Measurements from ENCODE around the gene ZNF467. TPM values are rescaled to one million over a fixed set of nuclear protein-coding genes. Genes with fewer than 3 reads are reported as not detected.

Gene ZNF467
- total RNA-seq, 1 experiment from 2014 or later: 0.66 TPM

- DNase-seq (ENCODE audit: low spot score): no peak
These were observed 34.9 kb upstream of the ZNF467 start for GRCh38 chr7:149808311-149808710.

GRCh38 chr7:149806726-149807125 is 33.3 kb upstream of the ZNF467 start:
- no peak for DNase-seq (ENCODE audit: low spot score)

- no peak for DNase-seq (ENCODE audit: low spot score)
These were observed 30.7 kb upstream of the ZNF467 start for GRCh38 chr7:149804106-149804505.

GRCh38 chr7:149803551-149804074 is 30.2 kb upstream of the ZNF467 start:
- no peak for DNase-seq (ENCODE audit: low spot score)

- no peak for DNase-seq (ENCODE audit: low spot score)
These were observed 29.6 kb upstream of the ZNF467 start for GRCh38 chr7:149802966-149803365.

- DNase-seq (ENCODE audit: low spot score): no peak
These were observed 28.4 kb upstream of the ZNF467 start for GRCh38 chr7:149801816-149802215.

- DNase-seq (ENCODE audit: low spot score): no peak
These were observed 27.7 kb upstream of the ZNF467 start for GRCh38 chr7:149801002-149801566.

GRCh38 chr7:149800169-149800555 is 26.8 kb upstream of the ZNF467 start:
- no peak for DNase-seq (ENCODE audit: low spot score)

GRCh38 chr7:149799397-149800168 is 26.2 kb upstream of the ZNF467 start:
- DNase-seq (ENCODE audit: low spot score): peak; percentile 59

GRCh38 chr7:149797771-149798170 is 24.4 kb upstream of the ZNF467 start:
- no peak for DNase-seq (ENCODE audit: low spot score)

- no peak for DNase-seq (ENCODE audit: low spot score)
These were observed 23.0 kb upstream of the ZNF467 start for GRCh38 chr7:149796287-149796860.

- no peak for DNase-seq (ENCODE audit: low spot score)
These were observed 21.7 kb upstream of the ZNF467 start for GRCh38 chr7:149795126-149795525.

GRCh38 chr7:149794661-149795060 is 21.3 kb upstream of the ZNF467 start:
- DNase-seq (ENCODE audit: low spot score): no peak

GRCh38 chr7:149793261-149793660 is 19.9 kb upstream of the ZNF467 start:
- DNase-seq (ENCODE audit: low spot score): no peak

GRCh38 chr7:149792220-149792595 is 18.8 kb upstream of the ZNF467 start:
- DNase-seq (ENCODE audit: low spot score): no peak

GRCh38 chr7:149791411-149792219 is 18.2 kb upstream of the ZNF467 start:
- DNase-seq (ENCODE audit: low spot score): no peak

GRCh38 chr7:149790754-149791360 is 17.5 kb upstream of the ZNF467 start:
- no peak for DNase-seq (ENCODE audit: low spot score)

GRCh38 chr7:149790146-149790548 is 16.8 kb upstream of the ZNF467 start:
- no peak for DNase-seq (ENCODE audit: low spot score)

- DNase-seq (ENCODE audit: low spot score): no peak
These were observed 15.7 kb upstream of the ZNF467 start for GRCh38 chr7:149789101-149789500.

- DNase-seq (ENCODE audit: low spot score): no peak
These were observed 15.0 kb upstream of the ZNF467 start for GRCh38 chr7:149788300-149788851.
